Naive thymus-derived CD4-positive, alpha-beta T cell (primary cell): ENCODE results near the gene B4GALNT4. TPM values are rescaled to one million over a fixed set of nuclear protein-coding genes. Genes with fewer than 3 reads are reported as not detected.
A peak's percentile ranks its signal among the peaks of the same experiment; 100 is the strongest.

Experiments used
- ATAC-seq: fragments of 150-1000 bp; cut with Tn5 transposase; 2 replicates; pipeline ENCODE4 v1.10.0; 2021; ENCODE audit warnings: mild to moderate bottlenecking, moderate library complexity
- CTCF ChIA-PET: fragments of 350-600 bp; sonication (Branson Sonifier 250); formaldehyde crosslinking; loops from one replicate; lab custom pipeline; 2021; ENCODE audit warnings: antibody characterized with exemption; lab: Charles Lee
- POLR2A ChIA-PET: fragments of 350-600 bp; sonication (Branson Sonifier 250); formaldehyde crosslinking; loops from one replicate; lab custom pipeline; 2021; ENCODE audit warnings: antibody characterized with exemption, inconsistent platforms; lab: Charles Lee
- DNase-seq, 9 donors: peaks; one replicate each; pipeline versions ENCODE4 v3.0.0 to v3.0.0-alpha.2; 2020 to 2022; ENCODE audit warnings: mixed read lengths in 1 of 9
- H3K27ac ChIP-seq: one replicate; pipeline ENCODE4 v1.7.0; 2013; ENCODE audit warnings: mild to moderate bottlenecking, low read depth, low read length, moderate library complexity
- H3K27me3 ChIP-seq, 2 donors: one replicate each; pipeline ENCODE4 v1.7.0; 2013; ENCODE audit warnings: low read length in 2 of 2, mild to moderate bottlenecking in 2 of 2, moderate library complexity in 2 of 2; ENCODE audit not compliant: control insufficient read depth in 2 of 2, insufficient read depth in 2 of 2
- H3K36me3 ChIP-seq, 3 experiments: 1 replicate in 2 of 3; 2 replicates in 1 of 3; pipeline ENCODE4 v1.7.0; 2013; ENCODE audit warnings: low read length in 3 of 3, mild to moderate bottlenecking in 3 of 3, moderate library complexity in 1 of 3; ENCODE audit not compliant: insufficient read depth in 3 of 3, control insufficient read depth in 2 of 3
- H3K4me1 ChIP-seq, 2 donors: one replicate each; pipeline ENCODE4 v1.7.0; 2013; ENCODE audit warnings: low read length in 2 of 2, mild to moderate bottlenecking in 2 of 2, moderate library complexity in 1 of 2; ENCODE audit not compliant: control insufficient read depth in 2 of 2, insufficient read depth in 2 of 2
- H3K4me3 ChIP-seq: 2 replicates; pipeline ENCODE4 v1.7.0; 2013; ENCODE audit warnings: mild to moderate bottlenecking, low read length
- H3K9me3 ChIP-seq, 3 experiments: 1 replicate in 2 of 3; 2 replicates in 1 of 3; pipeline ENCODE4 v1.7.0; 2013; ENCODE audit warnings: low read length in 3 of 3; ENCODE audit not compliant: control insufficient read depth in 2 of 3
- H3K27ac Mint-ChIP-seq, 9 donors: one replicate each; pipeline ENCODE4 v1.8.0; 2020 to 2022; ENCODE audit warnings: mixed read lengths in 9 of 9, mild to moderate bottlenecking in 8 of 9, moderate library complexity in 5 of 9, inconsistent platforms in 2 of 9
- H3K27me3 Mint-ChIP-seq, 5 donors: one replicate each; pipeline ENCODE4 v1.8.0; 2021 to 2022; ENCODE audit warnings: mixed read lengths in 5 of 5, mild to moderate bottlenecking in 1 of 5
- H3K36me3 Mint-ChIP-seq, 5 donors: one replicate each; pipeline ENCODE4 v1.8.0; 2020 to 2022; ENCODE audit warnings: mixed read lengths in 5 of 5, mild to moderate bottlenecking in 3 of 5, inconsistent platforms in 1 of 5
- H3K4me1 Mint-ChIP-seq, 7 donors: one replicate each; pipeline ENCODE4 v1.8.0; 2020 to 2022; ENCODE audit warnings: mixed read lengths in 7 of 7, mild to moderate bottlenecking in 3 of 7, inconsistent platforms in 1 of 7
- H3K4me3 Mint-ChIP-seq, 10 donors: one replicate each; pipeline ENCODE4 v1.8.0; 2020 to 2022; ENCODE audit warnings: mild to moderate bottlenecking in 10 of 10, mixed read lengths in 10 of 10, moderate library complexity in 6 of 10, inconsistent platforms in 2 of 10
- H3K9me3 Mint-ChIP-seq, 11 donors: one replicate each; pipeline ENCODE4 v1.8.0; 2020 to 2022; ENCODE audit warnings: mixed read lengths in 11 of 11, mild to moderate bottlenecking in 4 of 11, inconsistent platforms in 1 of 11, moderate library complexity in 1 of 11
- intact Hi-C, 2 donors: fragments of 100-400 bp; cut with micrococcal nuclease; formaldehyde crosslinking; loops; one replicate each; pipeline ENCODE4 v1.15.1; 2023
- polyA plus RNA-seq, 2 donors: library from polyadenylated mRNA; unstranded; fragments of 300-500 nt; fragmentation: Illumina TruSeq; gene quantifications; one replicate each; pipeline ENCODE4 v1.2.3, GENCODE V29; 2021
- total RNA-seq, 6 experiments: library from RNA in 5 of 6; stranded (reverse) in 5 of 6; gene quantifications; 1 replicate in 5 of 6; 2 replicates in 1 of 6; pipeline ENCODE4 v1.2.3 and lab custom pipeline; 2021 to 2026

Gene B4GALNT4
- total and polyA plus RNA-seq, 7 experiments from 2014 or later, result 0.14 to 11.8 (median 2.6) TPM; not detected in 1

GRCh38 chr11:394034-394857 lies 24.9 kb downstream of the B4GALNT4 start, which contains the start of gene PKP3:
TSS of gene PKP3 (plus strand) at chr11:394209. CDS start at chr11:394293, 84 bp downstream.
- no peak within 1 kb of the TSS for H3K27ac ChIP-seq
- H3K36me3 ChIP-seq, result no peaks in the 10 kb centered on the region
- Mint-ChIP-seq H3K4me3 (peak within 1 kb of the TSS in 2 of 10 donors; percentile 13 to 67), H3K36me3 (no peaks in the 10 kb centered on the region), H3K9me3 (peaks cover 0 to 2% (median 0%) of the 10 kb centered on the region in 11 donors), H3K27me3 (peaks cover 0 to 4% (median 0%) of the 10 kb centered on the region in 5 donors), H3K27ac (no peak within 1 kb of the TSS), H3K4me1 (peaks cover 0 to 6% (median 0%) of the 10 kb centered on the region in 7 donors)
- no peaks in the 10 kb centered on the region for H3K4me1 ChIP-seq
- DNase-seq (no peak), ATAC-seq (no peak)
- no peak within 1 kb of the TSS for H3K4me3 ChIP-seq
- POLR2A ChIA-PET, result no interaction called here
- no peaks in the 10 kb centered on the region for H3K9me3 ChIP-seq
- no peaks in the 10 kb centered on the region for H3K27me3 ChIP-seq
- intact Hi-C loops, result no loop called here
- CTCF ChIA-PET, result no interaction called here

GRCh38 chr11:394858-395655 lies 25.8 kb downstream of the B4GALNT4 start:
- Histone ChIP-seq H3K36me3 (no peaks in the 10 kb centered on the region), H3K4me3 (no peak overlapping the region), H3K4me1 (no peaks in the 10 kb centered on the region), H3K27ac (no peak overlapping the region), H3K27me3 (no peaks in the 10 kb centered on the region), H3K9me3 (no peaks in the 10 kb centered on the region)
- DNase-seq (no peak), ATAC-seq (no peak)
- Mint-ChIP-seq H3K27me3 (peaks cover 0 to 9% (median 0%) of the 10 kb centered on the region in 5 donors), H3K27ac (no peak overlapping the region), H3K4me1 (peaks cover 0 to 11% (median 0%) of the 10 kb centered on the region in 7 donors), H3K36me3 (no peaks in the 10 kb centered on the region), H3K4me3 (peak overlapping the region in 2 of 10 donors; percentile 13 to 67), H3K9me3 (peaks cover 0 to 2% (median 0%) of the 10 kb centered on the region in 11 donors)
- ChIA-PET CTCF (interaction anchor here (1.5 kb wide), 1 partner anchor 11 kb away, joined by 4 read pairs; no protein-coding TSS in a partner anchor), POLR2A (no interaction called here)
- intact Hi-C loops, result no loop called here

GRCh38 chr11:395866-396265 lies 26.6 kb downstream of the B4GALNT4 start:
- Histone ChIP-seq H3K27ac (no peak overlapping the region), H3K4me3 (no peak overlapping the region), H3K27me3 (no peaks in the 10 kb centered on the region), H3K4me1 (no peaks in the 10 kb centered on the region), H3K9me3 (no peaks in the 10 kb centered on the region), H3K36me3 (no peaks in the 10 kb centered on the region)
- ChIA-PET CTCF (interaction anchor here (1.2 to 1.5 kb wide), 2 partner anchors 11 to 91 kb away, joined by 3 to 4 read pairs; no protein-coding TSS in a partner anchor), POLR2A (interaction anchor here (1.1 to 1.8 kb wide), 3 partner anchors 9 to 53 kb away, joined by 4 to 11 read pairs (median 4); partner anchors contain the start of gene SIGIRR)
- no peaks in the 10 kb centered on the region for H3K36me3 Mint-ChIP-seq
- H3K4me1 Mint-ChIP-seq, result peaks cover 0 to 11% (median 0%) of the 10 kb centered on the region in 7 donors
- H3K4me3 Mint-ChIP-seq, result peak overlapping the region in 3 of 10 donors; percentile 29 to 69 (median 32)
- intact Hi-C loops, result no loop called here
- H3K27me3 Mint-ChIP-seq, result peaks cover 0 to 9% (median 0%) of the 10 kb centered on the region in 5 donors
- DNase-seq (no peak), ATAC-seq (no peak)
- no peak overlapping the region for H3K27ac Mint-ChIP-seq
- peaks cover 0 to 2% (median 0%) of the 10 kb centered on the region in 11 donors for H3K9me3 Mint-ChIP-seq

- H3K27me3 ChIP-seq, result no peaks in the 10 kb centered on the region
- no peak overlapping the region for H3K4me3 ChIP-seq
- no peaks in the 10 kb centered on the region for H3K9me3 ChIP-seq
- H3K27ac ChIP-seq, result no peak overlapping the region
- Mint-ChIP-seq H3K36me3 (no peaks in the 10 kb centered on the region), H3K4me3 (peak overlapping the region in 4 of 10 donors; percentile 6 to 69 (median 28)), H3K27ac (no peak overlapping the region), H3K4me1 (peaks cover 0 to 11% (median 0%) of the 10 kb centered on the region in 7 donors), H3K27me3 (peaks cover 0 to 9% (median 0%) of the 10 kb centered on the region in 5 donors), H3K9me3 (peaks cover 0 to 2% (median 0%) of the 10 kb centered on the region in 11 donors)
- intact Hi-C loops, result no loop called here
- ChIA-PET POLR2A (interaction anchor here (0.9 to 1.8 kb wide), 5 partner anchors 9 to 54 kb away, joined by 3 to 11 read pairs (median 4); partner anchors contain the start of genes PTDSS2 and SIGIRR), CTCF (interaction anchor here (1.0 to 1.5 kb wide), 4 partner anchors 10 to 146 kb away, joined by 3 to 8 read pairs (median 4); no protein-coding TSS in a partner anchor)
- H3K36me3 ChIP-seq, result no peaks in the 10 kb centered on the region
- peak; percentile 54 for ATAC-seq
- no peak for DNase-seq
- H3K4me1 ChIP-seq, result no peaks in the 10 kb centered on the region
These were observed 27.2 kb downstream of the B4GALNT4 start for GRCh38 chr11:396511-396947.

- intact Hi-C loops, result loop anchor here in 1 of 2 donors (1.0 kb wide), 2 partner anchors 92 to 147 kb away; no protein-coding TSS in a partner anchor
- peak in 1 of 9 donors; percentile 46 for DNase-seq
- peak; percentile 77 for ATAC-seq
- H3K36me3 ChIP-seq, result no peaks in the 10 kb centered on the region
- H3K27ac ChIP-seq, result no peak overlapping the region
- Mint-ChIP-seq H3K27ac (no peak overlapping the region), H3K9me3 (peaks cover 0 to 2% (median 0%) of the 10 kb centered on the region in 11 donors), H3K36me3 (no peaks in the 10 kb centered on the region), H3K4me1 (peaks cover 0 to 11% (median 0%) of the 10 kb centered on the region in 7 donors), H3K27me3 (peaks cover 0 to 9% (median 0%) of the 10 kb centered on the region in 5 donors), H3K4me3 (peak overlapping the region in 4 of 10 donors; percentile 29 to 69 (median 46))
- POLR2A ChIA-PET, result interaction anchor here (0.9 to 1.8 kb wide), 4 partner anchors 8 to 53 kb away, joined by 3 to 11 read pairs (median 6); partner anchors contain the start of genes PTDSS2 and SIGIRR
- H3K4me1 ChIP-seq, result no peaks in the 10 kb centered on the region
- H3K4me3 ChIP-seq, result no peak overlapping the region
- no peaks in the 10 kb centered on the region for H3K27me3 ChIP-seq
- H3K9me3 ChIP-seq, result no peaks in the 10 kb centered on the region
- CTCF ChIA-PET, result interaction anchor here (1.0 to 1.3 kb wide), 3 partner anchors 54 to 146 kb away, joined by 3 to 8 read pairs (median 5); no protein-coding TSS in a partner anchor
These were observed 27.7 kb downstream of the B4GALNT4 start for GRCh38 chr11:396948-397548.
